Esophagus muscularis mucosa (tissue), 3 donors: ENCODE measurements around the gene SLC49A3.

Experiments used
- POLR2A ChIP-seq: fragments of 450-650 bp; IDR thresholded peaks from one replicate; pipeline ENCODE4 v1.6.1; 2017; ENCODE audit warnings: antibody characterized with exemption, moderate library complexity, mild to moderate bottlenecking, low read depth
- POLR2AphosphoS5 ChIP-seq, 2 donors: sonication (generic); formaldehyde crosslinking; IDR thresholded peaks; one replicate each; pipeline ENCODE4 v1.6.1; 2017; ENCODE audit warnings: antibody characterized with exemption in 2 of 2
- TF ChIP-seq, protein P1 (sequence below), 3 experiments: fragments of 200-600 bp in 2 of 3; fragments of 450-650 bp in 1 of 3; sonication (generic) in 2 of 3; IDR thresholded peaks; one replicate each; pipeline ENCODE4 v1.5.1; 2017 to 2019; ENCODE audit warnings: antibody characterized with exemption in 3 of 3, mild to moderate bottlenecking in 2 of 3, moderate library complexity in 1 of 3

DNA sequence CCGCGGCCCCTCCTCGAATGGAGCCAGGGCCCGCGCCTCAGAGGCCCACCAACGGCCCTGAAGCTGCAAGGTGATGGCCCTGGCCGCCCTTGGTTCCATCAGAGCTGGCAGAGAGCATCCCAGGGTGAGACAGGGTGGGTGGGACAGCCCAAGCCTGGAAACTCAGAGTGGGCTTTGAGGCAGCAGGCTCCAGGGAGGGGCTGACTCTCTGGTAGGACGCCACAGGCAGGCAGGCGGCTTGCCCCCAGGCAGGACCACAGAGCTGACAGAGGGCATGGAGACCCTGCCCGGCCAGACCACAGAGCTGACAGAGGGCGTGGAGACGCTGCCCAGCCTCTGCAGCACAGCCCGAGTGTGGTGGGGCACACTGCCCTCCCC is 9.9 kb downstream of the SLC49A3 start:
- TF ChIP-seq, protein P1, sequence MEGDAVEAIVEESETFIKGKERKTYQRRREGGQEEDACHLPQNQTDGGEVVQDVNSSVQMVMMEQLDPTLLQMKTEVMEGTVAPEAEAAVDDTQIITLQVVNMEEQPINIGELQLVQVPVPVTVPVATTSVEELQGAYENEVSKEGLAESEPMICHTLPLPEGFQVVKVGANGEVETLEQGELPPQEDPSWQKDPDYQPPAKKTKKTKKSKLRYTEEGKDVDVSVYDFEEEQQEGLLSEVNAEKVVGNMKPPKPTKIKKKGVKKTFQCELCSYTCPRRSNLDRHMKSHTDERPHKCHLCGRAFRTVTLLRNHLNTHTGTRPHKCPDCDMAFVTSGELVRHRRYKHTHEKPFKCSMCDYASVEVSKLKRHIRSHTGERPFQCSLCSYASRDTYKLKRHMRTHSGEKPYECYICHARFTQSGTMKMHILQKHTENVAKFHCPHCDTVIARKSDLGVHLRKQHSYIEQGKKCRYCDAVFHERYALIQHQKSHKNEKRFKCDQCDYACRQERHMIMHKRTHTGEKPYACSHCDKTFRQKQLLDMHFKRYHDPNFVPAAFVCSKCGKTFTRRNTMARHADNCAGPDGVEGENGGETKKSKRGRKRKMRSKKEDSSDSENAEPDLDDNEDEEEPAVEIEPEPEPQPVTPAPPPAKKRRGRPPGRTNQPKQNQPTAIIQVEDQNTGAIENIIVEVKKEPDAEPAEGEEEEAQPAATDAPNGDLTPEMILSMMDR (IDR thresholded peaks at IDR 0.05), result no peak
- no peak for TF ChIP-seq POLR2A
- TF ChIP-seq POLR2AphosphoS5 (IDR thresholded peaks at IDR 0.05), result no peak
